Measurements from ENCODE around the gene PSMD7.
"Not testable (repeated sequence)": the region's sequence is repeated elsewhere in the genome, so short reads cannot be mapped to it uniquely, and the experiment has no call there.

PSMD7 gene

DNA sequence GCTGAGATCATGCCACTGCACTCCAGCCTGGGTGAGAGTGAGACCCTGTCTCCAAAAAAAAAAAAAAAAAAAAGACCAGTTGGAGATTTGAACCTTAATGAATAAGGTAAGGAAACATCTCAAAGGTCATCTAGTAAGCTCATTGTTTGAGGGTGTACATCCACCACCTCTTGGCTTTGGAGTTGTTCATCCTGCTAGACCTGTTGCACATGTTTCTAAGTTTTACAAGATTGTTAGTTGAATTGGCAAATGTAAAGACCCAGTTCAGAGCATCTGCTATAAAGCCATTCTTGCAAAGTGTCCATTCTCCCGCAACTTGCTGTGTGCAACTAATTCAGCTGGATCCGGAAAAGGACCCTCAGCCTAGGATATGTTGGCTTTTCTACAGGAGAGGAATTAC, 1.5 kb downstream of the PSMD7 start:
- DNase-seq, result no peak

DNA sequence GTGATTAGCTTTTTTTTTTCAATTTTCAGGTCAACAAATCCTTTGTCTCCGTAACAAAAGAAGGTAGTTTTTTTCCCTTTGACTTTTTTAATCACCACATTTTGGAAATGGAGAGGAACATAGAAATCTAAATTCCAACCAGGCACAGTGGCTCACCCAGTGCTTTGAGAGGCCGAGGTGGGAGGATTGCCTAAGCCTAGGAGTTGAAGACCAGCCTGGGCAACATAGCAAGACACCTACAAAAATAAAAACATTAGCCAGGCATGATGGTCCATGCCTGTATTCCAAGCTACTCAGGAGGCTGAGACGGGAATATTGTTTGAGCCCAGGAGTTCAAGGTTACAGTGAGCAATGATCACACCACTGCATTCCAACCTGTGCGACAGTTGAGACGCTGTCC, 5.7 kb downstream of the PSMD7 start:
- DNase-seq, result no peak

DNA sequence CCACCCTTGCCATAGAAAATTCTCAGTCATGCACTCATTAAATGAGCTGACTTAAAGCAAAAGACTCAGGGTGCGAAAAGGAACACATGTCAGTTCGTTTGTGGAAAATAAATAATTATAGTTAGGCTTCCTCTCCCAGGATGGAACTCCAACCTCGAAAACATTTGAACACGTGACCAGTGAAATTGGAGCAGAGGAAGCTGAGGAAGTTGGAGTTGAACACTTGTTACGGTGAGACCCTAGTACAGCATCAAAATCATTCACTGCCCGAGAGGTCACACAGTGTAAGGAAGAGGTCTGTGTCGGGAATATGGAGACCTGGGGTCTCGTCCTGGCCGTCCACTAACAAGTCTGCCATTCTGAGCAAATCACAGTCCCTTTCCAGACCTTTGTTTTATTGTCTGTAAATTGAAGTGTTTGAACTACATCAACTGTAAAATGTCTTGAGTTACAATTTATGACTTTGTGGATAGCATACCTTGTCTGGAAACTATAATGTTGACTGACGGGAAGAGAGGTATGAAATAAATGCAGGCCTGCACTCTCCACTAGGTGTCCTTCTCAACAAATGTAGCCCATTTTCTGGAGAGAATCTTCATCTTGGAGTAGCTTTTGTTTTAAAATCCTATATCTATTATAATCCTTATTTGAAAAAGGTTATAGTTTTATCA, 7.7 kb downstream of the PSMD7 start:
- peak; percentile 16 for DNase-seq

DNA sequence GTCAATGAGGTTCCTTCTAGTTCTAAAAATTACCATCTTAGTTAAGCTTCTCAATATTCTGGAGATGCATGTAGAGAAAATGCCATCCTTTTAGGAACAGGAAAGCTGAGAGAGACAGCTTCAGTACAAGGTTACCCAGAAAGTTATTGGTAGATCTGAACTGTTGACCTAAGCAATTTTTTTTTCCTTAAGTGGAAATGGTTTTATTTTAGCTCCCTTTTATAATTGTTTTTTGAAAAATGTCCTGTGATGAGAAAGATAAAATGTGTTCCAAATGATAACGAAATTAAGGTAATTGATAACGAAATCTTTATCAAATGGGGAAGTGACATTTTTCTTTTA, 8.2 kb downstream of the PSMD7 start:
- DNase-seq, result no peak

DNA sequence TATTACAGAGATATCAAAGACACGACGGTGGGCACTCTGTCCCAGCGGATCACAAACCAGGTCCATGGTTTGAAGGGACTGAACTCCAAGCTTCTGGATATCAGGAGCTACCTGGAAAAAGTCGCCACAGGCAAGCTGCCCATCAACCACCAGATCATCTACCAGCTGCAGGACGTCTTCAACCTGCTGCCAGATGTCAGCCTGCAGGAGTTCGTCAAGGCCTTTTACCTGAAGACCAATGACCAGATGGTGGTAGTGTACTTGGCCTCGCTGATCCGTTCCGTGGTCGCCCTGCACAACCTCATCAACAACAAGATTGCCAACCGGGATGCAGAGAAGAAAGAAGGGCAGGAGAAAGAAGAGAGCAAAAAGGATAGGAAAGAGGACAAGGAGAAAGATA, 8.7 kb downstream of the PSMD7 start:
- DNase-seq, result no peak

DNA sequence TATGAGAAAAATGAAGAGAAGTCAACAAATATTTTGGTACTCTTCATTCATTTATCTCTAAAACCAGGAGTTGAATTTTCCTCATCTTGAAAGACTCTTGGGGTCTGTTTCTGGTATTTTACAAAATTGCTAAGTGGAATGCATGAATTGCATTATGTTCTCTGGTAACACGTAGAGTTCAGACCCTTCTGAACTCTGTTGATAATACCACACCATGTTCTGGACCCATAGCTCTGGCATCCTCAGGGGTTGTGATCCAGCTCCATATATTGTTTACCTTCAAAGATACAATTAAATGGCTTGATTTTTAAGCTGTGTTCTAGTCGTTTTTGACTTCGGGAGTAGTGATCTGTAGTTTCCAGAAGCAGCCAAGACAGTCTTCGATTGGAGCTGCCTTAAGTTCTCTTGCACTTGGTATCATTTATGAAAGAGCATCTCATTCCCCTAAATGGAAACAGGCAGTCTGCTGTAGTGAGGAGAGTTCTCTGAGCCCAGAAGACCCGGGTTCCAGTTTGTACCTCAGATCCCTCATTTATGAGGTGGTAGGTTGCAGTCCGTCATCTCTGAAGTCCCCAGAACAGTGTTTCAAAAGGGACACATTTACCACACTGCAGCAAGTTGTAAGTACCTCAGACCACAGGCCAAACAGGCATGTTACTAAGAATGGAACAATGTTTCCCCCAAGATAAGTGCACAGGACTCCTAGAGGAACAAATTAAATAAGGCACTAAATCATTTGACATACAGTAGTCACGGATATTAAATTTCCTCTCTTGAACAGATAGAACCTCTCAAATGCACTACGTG, 9.6 kb downstream of the PSMD7 start:
- peak; percentile 6 for DNase-seq

DNA sequence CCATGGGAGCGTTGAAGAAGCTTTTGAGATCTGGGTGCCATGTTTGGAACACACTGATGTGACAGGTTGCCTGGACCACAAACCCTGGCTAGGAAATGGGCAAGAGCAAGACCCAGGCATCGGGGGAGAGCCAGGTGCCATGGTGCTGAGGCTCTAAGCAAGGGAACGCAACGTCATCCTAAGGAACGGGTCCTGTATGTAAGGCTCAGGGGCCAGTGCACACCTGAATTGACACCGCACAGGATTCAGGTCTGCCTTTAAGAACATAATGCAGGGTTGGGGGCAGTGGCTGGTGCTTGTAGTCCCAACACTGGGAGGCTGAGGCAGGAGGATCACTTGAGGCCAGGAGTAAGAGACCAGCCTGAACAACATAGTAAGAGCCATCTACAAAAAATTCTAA, 10.8 kb downstream of the PSMD7 start:
- no peak for DNase-seq

DNA sequence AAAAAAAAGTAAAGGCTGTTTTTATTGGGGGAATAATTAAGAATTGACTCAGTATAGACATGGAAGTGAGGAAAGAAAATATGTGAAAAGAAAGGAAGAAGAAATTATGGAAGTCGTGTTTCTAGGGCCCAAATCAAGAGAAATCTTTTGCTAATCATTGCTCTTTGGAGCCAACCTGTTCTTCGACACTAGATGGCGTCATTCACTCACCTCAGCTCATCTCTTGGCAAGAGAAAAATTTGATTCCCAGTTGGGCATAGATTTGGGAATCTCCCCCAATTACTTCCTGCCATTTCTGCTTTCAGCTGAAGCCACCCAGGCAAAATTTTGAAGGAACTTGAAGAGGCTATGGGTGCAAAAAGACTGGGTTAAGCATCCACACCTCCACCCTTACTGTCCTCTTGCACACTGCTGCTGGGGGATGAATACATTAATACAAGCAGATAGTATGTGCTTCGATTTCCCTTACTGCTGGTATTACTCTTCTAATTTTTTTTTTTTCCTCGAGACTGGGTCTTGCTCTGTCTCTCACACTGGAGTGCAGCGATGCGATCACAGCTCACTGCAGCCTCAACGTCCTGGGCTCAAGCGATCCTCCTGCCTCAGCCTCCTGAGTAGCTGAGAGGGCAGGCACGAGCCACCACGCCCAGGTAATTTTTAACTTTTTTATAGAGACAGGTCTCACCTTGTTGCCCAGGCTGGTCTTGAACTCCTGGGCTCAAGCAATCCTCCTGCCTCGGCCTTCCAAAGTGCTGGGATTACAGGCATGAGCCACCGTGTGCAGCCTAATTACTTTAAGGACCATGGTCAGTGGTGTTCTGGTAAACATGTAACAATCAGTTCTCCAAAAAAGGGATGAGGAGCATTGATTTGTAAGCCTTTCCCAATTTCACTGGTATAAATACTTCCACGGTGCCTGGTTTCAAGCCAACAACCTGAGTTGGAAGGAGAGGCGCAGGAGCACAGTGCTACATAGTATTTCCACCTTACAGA, 13.5 kb downstream of the PSMD7 start:
- DNase-seq, result peak; percentile 22

DNA sequence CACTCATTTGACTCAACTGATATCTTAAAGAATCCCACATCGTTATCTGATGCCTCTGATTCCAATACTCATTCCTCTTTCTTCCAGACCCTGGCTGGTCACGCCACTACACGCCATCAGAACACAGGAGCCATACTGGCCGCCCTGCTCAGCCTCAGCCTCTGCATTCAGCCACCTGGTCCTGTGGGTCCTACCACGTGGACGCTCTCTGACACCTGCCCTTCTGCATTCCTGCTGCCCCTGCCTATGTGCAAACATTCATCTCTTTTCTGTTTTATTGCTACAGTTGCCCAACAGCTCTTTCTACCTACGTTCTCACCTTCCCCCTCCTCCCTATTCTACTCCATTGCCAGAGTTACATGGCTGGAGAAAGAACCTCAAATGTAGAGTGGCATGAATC, 18.4 kb downstream of the PSMD7 start:
- DNase-seq, result no peak

DNA sequence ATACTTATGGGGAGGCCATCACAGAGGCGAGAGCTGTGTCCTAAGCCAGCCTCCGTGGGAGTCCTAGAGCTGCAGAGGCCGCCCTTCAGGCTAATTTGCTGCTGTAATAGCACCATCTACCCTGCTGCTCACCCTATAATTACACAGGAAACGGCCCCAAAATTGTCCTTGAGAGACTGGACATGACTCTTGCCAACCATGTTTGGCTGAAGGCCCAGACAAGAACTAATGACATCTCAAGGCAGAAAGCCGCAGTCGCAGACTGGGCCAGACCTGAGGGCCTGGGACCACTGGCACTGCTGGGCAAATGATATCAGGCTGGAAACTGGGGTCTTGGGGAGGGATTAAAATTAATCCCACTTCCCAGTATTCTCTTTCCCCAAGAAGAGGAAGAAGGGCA, 24.1 kb downstream of the PSMD7 start:
- DNase-seq, result no peak

DNA sequence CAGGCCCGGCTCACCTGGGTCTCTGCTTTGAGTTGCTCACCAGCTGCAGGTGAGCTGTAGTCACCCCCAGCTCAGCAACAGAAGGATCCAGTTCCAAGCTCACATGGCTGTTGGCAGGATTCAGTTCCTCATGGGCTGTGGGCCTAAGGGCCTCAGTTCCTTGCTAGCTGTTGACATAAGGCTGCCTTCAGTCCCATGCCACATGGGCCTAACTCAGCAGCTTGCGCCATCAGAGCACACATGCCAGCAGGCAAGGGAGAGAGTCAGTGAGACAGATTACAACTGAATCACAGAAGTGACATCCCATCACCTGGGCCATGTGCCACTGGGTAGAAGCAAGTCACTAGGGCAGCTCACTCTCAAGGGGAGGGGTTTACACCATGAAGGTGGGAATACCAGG, 24.7 kb downstream of the PSMD7 start:
- DNase-seq, result peak; percentile 89

DNA sequence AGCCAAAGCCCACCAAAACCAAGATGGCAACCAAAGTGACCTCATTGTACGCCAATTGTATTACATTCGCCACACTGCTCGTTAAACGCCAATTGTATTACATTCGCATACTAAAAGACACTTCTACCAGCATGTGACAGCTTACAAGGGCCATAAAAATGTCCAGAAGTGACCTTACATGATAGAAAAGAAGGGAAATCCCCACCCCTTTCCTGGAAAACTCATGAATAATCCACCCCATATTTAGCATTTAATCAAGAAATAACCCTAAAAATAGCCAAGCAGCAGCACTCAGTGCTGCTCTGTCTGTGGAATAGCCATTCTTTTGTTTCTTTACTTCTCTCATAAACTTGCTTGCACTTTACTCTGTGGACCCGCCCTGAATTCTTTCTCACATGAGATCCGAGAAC, 25.7 kb downstream of the PSMD7 start:
- no peak for DNase-seq

DNA sequence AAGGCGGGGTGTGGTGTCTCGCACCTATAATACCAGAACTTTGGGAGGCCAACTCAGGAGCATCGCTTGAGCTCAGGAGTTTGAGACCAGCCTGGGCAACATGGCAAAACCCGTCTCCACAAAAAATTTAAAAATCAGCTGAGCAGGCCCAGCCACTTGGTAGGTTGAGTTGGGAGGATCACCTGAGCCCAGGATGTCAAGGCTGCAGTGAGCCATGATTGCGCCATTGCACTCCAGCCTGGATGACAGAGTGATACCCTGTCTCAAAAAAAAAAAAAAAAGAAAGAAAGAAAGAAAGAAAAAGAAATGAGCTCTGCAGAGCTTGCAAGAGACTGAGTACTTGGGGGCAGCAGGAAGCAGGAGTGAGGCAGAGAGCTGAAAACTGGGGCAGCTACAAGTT, 28.2 kb downstream of the PSMD7 start:
- not testable (repeated sequence) for DNase-seq

DNA sequence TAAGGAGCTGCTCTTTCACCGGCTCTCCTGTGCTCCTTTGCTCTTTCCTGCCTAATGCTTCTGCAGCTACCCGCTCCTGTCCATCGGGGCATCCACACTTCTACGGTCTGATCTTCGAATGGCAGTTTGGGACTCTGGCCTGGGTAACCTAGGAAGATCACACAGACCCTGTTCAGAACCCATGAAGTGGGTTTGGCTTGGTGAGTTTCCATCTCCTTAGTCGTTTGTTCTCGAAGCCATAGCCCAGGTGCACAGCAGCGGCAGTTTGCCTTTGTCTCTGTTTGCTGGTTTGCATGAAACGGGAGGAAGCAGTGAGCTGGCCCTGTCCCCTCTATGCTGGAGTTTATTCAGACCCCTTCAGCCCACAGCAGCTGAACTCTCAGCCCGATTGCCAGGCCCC, 29.0 kb downstream of the PSMD7 start:
- no peak for DNase-seq

DNA sequence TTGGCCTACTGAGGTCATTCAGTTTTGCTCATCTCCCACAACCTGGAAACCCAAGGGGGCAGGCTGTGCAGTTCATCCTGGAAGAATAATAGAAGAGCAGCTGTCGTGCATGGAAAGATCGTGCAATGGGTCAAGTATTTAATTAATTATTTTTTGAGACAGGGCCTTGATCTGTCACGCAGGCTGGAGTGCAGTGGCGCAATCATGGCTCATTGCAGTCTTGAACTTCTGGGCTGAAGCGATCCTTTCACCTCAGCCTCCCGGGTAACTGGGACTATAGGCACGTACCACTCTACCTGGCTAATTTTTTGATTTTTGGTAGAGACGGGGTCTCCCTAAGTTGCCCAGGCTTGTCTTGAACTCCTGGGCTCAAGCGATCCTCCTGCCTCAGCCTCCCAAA, 31.7 kb downstream of the PSMD7 start:
- DNase-seq, result not testable (repeated sequence)

DNA sequence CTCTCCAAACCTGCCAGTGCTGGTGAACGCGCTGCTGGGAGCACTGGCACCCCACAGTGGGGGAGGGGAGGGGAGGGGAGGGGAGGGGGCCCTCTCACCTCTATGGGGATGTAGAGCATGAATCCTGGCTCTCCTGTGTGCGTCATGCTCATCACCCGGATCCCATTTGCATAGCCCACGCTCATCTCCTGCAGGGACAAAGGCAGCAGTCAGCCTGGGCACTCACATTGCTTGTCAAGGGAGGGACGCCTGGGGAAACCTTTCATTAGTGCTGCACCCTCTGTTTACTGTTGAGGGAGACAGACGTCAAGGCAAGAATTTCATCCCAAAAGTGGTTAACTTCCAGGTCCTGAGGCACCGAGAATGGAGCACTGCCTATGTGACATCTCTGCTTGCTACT, 35.9 kb downstream of the PSMD7 start:
- not testable (repeated sequence) for DNase-seq

DNA sequence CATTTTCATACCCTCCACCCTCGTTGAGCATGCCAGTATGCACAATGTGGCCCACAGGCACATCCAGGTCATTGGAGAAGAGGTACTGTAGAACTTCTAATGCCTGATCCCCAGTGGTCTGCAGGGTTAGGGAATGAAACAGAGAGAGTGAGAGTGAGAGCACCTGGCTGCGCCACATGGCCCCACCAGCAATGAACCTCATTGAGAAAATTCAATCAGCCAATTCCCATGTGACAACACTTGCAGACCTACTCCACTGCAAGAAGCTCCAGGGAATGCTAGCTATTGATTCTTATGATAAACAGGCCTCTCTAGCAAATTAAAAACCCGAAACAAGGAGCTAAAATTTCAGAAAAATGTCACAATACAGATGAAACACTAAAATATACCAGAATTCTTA, 40.9 kb downstream of the PSMD7 start:
- not testable (repeated sequence) for DNase-seq

DNA sequence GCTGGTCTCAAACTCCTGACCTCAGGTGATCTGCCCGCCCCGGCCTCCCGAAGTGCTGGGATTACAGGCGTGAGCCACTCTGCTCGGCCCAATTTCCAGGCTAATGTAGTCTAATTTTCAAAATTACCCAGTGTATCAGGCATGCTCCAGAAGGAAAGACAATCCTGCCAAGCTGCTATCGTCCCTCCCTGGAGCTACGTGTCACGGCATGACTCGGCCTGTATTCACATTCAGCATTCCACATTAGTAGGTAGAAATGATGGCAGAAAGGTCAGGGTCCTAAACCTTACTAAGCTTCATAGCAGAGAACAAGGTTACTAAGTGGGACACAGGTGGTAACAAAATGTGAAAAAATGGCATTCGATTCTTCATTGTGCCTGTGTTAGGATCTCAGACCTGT, 42.6 kb downstream of the PSMD7 start:
- not testable (repeated sequence) for DNase-seq

DNA sequence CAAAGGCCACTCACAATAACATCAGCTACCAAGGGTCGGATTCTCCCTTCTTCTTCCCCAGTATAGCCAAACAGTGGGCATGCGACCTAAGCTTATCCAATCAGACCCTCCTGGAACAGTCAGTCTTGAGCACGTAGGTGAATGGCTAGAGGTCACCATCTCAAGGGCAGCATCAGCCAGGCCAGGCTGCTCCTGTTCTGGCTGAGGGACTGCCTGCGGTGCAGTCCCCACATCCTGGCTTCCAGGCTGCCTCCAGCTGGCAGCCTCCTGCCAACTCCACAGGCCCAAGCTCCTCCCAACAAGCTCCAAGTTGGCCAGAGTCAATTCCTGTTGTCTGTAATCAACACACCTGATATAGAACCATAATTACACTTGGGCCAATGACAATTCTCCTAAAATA, 56.4 kb downstream of the PSMD7 start:
- not testable (repeated sequence) for DNase-seq

All from MV-4-11 (cell line).